HUES6 (cell line): ENCODE results near the gene UQCRH.

Experiments used
- H3K27ac ChIP-seq: 2 replicates; pipeline ENCODE4 v1.7.0; 2013; ENCODE audit warnings: low read depth, mild to moderate bottlenecking, low read length, inconsistent platforms
- H3K27me3 ChIP-seq: 2 replicates; pipeline ENCODE4 v1.6.1; 2013; ENCODE audit warnings: low read length; ENCODE audit not compliant: control insufficient read depth, insufficient read depth
- H3K36me3 ChIP-seq: 2 replicates; pipeline ENCODE4 v1.6.1; 2013; ENCODE audit warnings: low read length; ENCODE audit not compliant: control insufficient read depth, insufficient read depth
- H3K4me1 ChIP-seq: 2 replicates; pipeline ENCODE4 v1.6.1; 2013; ENCODE audit warnings: low read length; ENCODE audit not compliant: control insufficient read depth, insufficient read depth
- H3K4me3 ChIP-seq: 2 replicates; pipeline ENCODE4 v1.5.1; 2013; ENCODE audit warnings: low read depth, low read length
- H3K9ac ChIP-seq: one replicate; pipeline ENCODE4 v1.6.1; 2013; ENCODE audit warnings: mild to moderate bottlenecking, low read length
- H3K9me3 ChIP-seq: 2 replicates; pipeline ENCODE4 v1.6.1; 2013; ENCODE audit warnings: low read depth, low read length; ENCODE audit not compliant: control insufficient read depth, insufficient read depth

The UQCRH gene

DNA sequence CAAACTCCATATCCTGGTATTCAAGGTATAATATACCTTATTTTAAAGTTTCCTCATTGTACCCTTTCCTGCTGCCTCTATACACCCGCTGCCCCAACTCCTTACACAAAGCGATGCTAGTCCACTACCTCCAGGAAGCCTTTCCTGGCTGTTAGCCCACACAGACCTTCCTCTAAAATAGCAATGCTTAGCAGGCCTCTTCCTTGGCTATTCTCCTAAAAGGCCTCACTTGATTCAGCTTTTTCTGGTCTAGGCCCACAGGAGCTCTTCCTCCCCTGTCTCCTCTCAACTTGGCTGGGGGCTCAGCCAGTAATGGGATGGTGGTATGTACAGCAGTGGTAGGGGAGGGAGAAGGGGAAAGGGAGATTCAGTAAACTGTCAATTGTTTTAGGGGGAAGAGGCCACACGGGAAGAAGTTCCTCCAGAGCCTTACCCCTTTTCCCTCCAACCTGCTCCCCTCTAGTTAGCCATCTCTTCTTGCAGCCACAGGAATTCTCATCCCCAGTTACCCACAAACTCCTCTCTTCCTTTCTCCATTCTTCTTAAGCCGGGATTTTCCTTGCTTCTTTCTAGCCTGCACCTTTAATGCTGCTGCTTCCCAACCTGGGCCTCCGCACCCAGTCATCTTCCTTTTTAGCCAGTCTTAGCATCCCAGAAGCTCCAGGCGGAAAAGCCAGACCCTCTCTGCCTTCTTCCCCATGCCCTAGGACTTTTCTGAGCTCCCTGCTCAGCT lies 2.7 kb upstream of the UQCRH start:
- Histone ChIP-seq H3K4me1 (peaks cover 29% of the 10 kb centered on the region), H3K36me3 (peaks cover 22% of the 10 kb centered on the region), H3K27ac (peak overlapping the region; percentile 99; the same call in 1 of the 2 replicates), H3K9me3 (no peaks in the 10 kb centered on the region), H3K9ac (peak overlapping the region; percentile 93), H3K4me3 (peak overlapping the region; percentile 85), H3K27me3 (no peaks in the 10 kb centered on the region)

GRCh38 chr1:46301406-46301807 lies 2.1 kb upstream of the UQCRH start:
- Histone ChIP-seq H3K4me3 (peak overlapping the region; percentile 85), H3K27ac (peak overlapping the region; percentile 99), H3K4me1 (peaks cover 33% of the 10 kb centered on the region), H3K9me3 (no peaks in the 10 kb centered on the region), H3K27me3 (no peaks in the 10 kb centered on the region), H3K36me3 (peaks cover 17% of the 10 kb centered on the region), H3K9ac (peak overlapping the region; percentile 93)

GRCh38 chr1:46301808-46302640 lies 1.5 kb upstream of the UQCRH start:
- no peaks in the 10 kb centered on the region for H3K9me3 ChIP-seq
- H3K27me3 ChIP-seq: no peaks in the 10 kb centered on the region

DNA sequence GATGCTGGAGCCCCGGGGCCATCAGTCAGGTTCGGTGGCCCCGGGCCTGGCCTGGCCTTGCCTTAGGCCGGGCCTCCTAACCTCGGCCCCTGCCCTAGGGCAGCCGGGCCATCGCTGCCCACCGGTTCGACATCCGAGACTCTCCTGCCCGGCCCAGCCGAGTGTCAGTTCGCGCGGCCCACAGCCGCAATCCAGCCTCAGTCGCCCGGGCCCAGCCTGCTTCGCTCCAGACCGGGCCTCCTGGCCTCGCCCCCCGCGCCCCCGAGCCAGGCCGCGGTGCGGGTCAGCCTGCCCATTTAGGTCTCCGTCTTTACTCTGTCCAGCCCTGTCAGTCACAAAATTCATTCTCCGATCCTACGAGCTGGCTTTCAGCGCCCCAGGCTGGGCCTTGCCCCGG lies 859 bp upstream of the UQCRH start:
- Histone ChIP-seq H3K9ac (peak overlapping the region; percentile 93), H3K36me3 (peaks cover 13% of the 10 kb centered on the region), H3K9me3 (no peaks in the 10 kb centered on the region), H3K27ac (peak overlapping the region; percentile 99), H3K27me3 (no peaks in the 10 kb centered on the region), H3K4me1 (peaks cover 38% of the 10 kb centered on the region), H3K4me3 (peak overlapping the region; percentile 85)

More at GRCh38 chr1:46301808-46302640, 1.5 kb upstream of the UQCRH start:
- peak overlapping the region; percentile 99 for H3K27ac ChIP-seq
- H3K4me3 ChIP-seq: peak overlapping the region; percentile 85
- H3K9ac ChIP-seq: peak overlapping the region; percentile 93
- peaks cover 14% of the 10 kb centered on the region for H3K36me3 ChIP-seq
- H3K4me1 ChIP-seq: peaks cover 33% of the 10 kb centered on the region

DNA sequence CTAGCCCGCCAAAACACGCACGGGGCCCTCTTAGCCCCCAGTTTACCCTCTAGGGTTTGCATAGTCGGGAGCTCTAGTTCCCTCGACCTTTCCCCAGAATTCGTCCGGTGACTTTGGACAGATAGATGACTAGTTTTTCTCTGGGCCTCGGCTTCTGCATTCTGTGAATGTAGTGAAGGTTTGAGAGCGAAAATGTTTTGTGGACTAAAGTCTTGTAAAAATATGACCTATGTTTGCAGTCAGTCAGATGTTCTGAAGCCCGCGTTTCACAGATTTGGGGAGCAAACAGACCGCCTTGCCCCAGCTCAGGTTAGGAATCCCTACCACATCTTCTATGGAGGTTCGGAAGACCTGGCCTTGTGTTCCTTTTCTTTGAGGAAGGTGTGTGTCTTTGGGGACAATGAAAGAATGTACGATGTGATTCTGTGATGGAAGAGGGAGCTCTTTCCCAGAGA lies 401 bp downstream of the UQCRH start:
- no peaks in the 10 kb centered on the region for H3K27me3 ChIP-seq
- peak overlapping the region; percentile 99 for H3K27ac ChIP-seq
- H3K9me3 ChIP-seq: no peaks in the 10 kb centered on the region
- H3K4me3 ChIP-seq: peak overlapping the region; percentile 85
- H3K36me3 ChIP-seq: peaks cover 21% of the 10 kb centered on the region
- H3K4me1 ChIP-seq: peaks cover 40% of the 10 kb centered on the region
- H3K9ac ChIP-seq: peak overlapping the region; percentile 93

GRCh38 chr1:46306159-46306530 lies 2.6 kb downstream of the UQCRH start:
- H3K27me3 ChIP-seq: no peaks in the 10 kb centered on the region
- H3K36me3 ChIP-seq: peaks cover 42% of the 10 kb centered on the region
- no peaks in the 10 kb centered on the region for H3K9me3 ChIP-seq
- H3K27ac ChIP-seq: peak overlapping the region; percentile 42; the same call in 1 of the 2 replicates
- H3K9ac ChIP-seq: peak overlapping the region; percentile 19
- peaks cover 30% of the 10 kb centered on the region for H3K4me1 ChIP-seq
- H3K4me3 ChIP-seq: peak overlapping the region; percentile 45

DNA sequence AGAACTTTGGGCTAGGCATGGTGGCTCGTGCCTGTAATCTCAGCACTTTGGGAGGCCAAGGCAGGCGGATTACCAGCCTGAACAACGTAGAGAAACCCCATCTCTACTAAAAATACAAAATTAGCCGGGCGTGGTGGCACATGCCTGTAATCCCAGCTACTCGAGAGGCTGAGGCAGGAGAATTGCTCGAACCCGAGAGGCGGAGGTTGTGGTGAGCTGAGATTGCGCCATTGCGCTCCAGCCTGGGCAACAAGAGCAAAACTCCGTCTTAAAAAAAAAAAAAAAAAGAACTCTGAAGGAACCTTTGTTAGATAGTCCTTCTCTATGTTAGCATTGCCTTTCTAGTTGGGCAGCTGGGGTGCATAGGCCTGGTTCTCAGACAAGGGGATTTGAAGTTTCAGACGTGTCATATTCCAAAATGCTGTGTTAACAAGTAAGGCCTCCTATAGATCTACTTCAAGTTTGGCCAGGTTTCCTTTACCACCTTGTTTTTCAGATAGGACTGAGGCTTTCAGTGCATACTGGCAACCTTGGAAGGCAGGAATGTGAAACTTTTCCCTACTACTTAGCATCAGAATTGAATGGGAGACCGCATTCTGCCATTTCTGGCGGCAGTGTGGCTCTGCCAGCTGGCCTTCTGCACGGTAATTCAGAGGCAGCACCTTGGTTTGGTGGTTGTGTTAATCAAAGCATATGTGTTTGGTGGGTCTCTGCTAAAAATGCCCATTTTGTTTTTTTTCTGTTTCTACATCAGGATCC lies 6.1 kb downstream of the UQCRH start:
- peaks cover 73% of the 10 kb centered on the region for H3K36me3 ChIP-seq
- H3K4me1 ChIP-seq: peaks cover 26% of the 10 kb centered on the region
- H3K9me3 ChIP-seq: no peaks in the 10 kb centered on the region
- H3K9ac ChIP-seq: no peak overlapping the region
- no peak overlapping the region for H3K4me3 ChIP-seq
- no peaks in the 10 kb centered on the region for H3K27me3 ChIP-seq
- H3K27ac ChIP-seq: peak overlapping the region; percentile 60

GRCh38 chr1:46310321-46310720 lies 6.8 kb downstream of the UQCRH start:
- Histone ChIP-seq H3K27ac (no peak overlapping the region), H3K4me3 (no peak overlapping the region), H3K4me1 (peaks cover 26% of the 10 kb centered on the region), H3K27me3 (no peaks in the 10 kb centered on the region), H3K36me3 (peaks cover 78% of the 10 kb centered on the region), H3K9ac (no peak overlapping the region), H3K9me3 (no peaks in the 10 kb centered on the region)

GRCh38 chr1:46315669-46316403 lies 12.3 kb downstream of the UQCRH start:
- Histone ChIP-seq H3K36me3 (peaks cover 61% of the 10 kb centered on the region), H3K9me3 (no peaks in the 10 kb centered on the region), H3K27ac (no peak overlapping the region), H3K4me1 (no peaks in the 10 kb centered on the region), H3K9ac (no peak overlapping the region), H3K27me3 (no peaks in the 10 kb centered on the region), H3K4me3 (no peak overlapping the region)

- Histone ChIP-seq H3K4me3 (no peak overlapping the region), H3K27me3 (no peaks in the 10 kb centered on the region), H3K27ac (no peak overlapping the region), H3K36me3 (peaks cover 48% of the 10 kb centered on the region), H3K4me1 (peaks cover 5% of the 10 kb centered on the region; the same call in 1 of the 2 replicates), H3K9ac (no peak overlapping the region), H3K9me3 (no peaks in the 10 kb centered on the region)
These were observed 13.8 kb downstream of the UQCRH start for GRCh38 chr1:46317323-46317722.
